ENCODE measurements around the gene MX1. TPM values are rescaled to one million over a fixed set of nuclear protein-coding genes. Genes with fewer than 3 reads are reported as not detected.

Gene MX1
- total RNA-seq, 2 experiments from 2014 or later, result 82.3 to 86.3 TPM

DNA sequence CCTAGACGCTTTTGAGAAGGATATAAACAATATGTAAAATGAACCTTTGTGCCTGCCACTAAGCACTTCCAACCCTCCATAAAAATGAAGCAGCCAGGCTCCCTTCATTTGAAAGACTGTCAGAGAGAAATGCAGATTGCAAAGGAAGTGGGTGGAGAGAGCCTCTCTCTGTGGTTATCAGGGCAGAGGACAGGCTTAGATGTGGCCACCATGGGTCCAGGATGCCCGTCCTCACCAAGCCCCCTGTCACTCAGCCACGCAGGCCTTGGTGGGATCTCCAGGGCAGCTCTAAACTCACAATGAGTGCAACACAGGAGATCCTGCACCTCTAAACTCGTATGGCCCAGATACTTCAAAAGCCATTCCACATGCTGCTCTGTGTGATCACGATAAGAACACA is 44.0 kb downstream of the MX1 start:
- no peaks in the 10 kb centered on the region for H3K36me3 ChIP-seq (ENCODE audit: insufficient read depth, low read length)
- no peaks in the 10 kb centered on the region for H3K36me3 Mint-ChIP-seq (ENCODE audit: low read depth)
- no peak overlapping the region for H3K27ac Mint-ChIP-seq
- H3K9me3 Mint-ChIP-seq, result no peaks in the 10 kb centered on the region
- ChIA-PET POLR2A (no interaction called here), CTCF (no interaction called here)
- H3K4me1 Mint-ChIP-seq (ENCODE audit: low read depth), result no peaks in the 10 kb centered on the region
- H3K27me3 ChIP-seq (ENCODE audit: control insufficient read depth in 1 of 2, insufficient read depth in 2 of 2, low read length in 2 of 2), result peaks cover 10 to 11% of the 10 kb centered on the region in 2 experiments
- DNase-seq (no peak), ATAC-seq (ENCODE audit: poor library complexity) (no peak)
- H3K4me3 ChIP-seq (ENCODE audit: low read length), result no peak overlapping the region
- intact Hi-C loops (cut with DNase I, micrococcal nuclease), result no loop called here
- no peaks in the 10 kb centered on the region for H3K9me3 ChIP-seq (ENCODE audit: control insufficient read depth in 1 of 2, insufficient read depth in 1 of 2, low read length in 2 of 2)
- no peak overlapping the region for H3K4me3 Mint-ChIP-seq
- H3K27me3 Mint-ChIP-seq, result peaks cover 36% of the 10 kb centered on the region
- peaks cover 2% of the 10 kb centered on the region for H3K4me1 ChIP-seq (ENCODE audit: insufficient read depth, low read length)
- TF ChIP-seq, protein P1, sequence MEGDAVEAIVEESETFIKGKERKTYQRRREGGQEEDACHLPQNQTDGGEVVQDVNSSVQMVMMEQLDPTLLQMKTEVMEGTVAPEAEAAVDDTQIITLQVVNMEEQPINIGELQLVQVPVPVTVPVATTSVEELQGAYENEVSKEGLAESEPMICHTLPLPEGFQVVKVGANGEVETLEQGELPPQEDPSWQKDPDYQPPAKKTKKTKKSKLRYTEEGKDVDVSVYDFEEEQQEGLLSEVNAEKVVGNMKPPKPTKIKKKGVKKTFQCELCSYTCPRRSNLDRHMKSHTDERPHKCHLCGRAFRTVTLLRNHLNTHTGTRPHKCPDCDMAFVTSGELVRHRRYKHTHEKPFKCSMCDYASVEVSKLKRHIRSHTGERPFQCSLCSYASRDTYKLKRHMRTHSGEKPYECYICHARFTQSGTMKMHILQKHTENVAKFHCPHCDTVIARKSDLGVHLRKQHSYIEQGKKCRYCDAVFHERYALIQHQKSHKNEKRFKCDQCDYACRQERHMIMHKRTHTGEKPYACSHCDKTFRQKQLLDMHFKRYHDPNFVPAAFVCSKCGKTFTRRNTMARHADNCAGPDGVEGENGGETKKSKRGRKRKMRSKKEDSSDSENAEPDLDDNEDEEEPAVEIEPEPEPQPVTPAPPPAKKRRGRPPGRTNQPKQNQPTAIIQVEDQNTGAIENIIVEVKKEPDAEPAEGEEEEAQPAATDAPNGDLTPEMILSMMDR (IDR thresholded peaks at IDR 0.05), result no peak
- H3K27ac ChIP-seq (ENCODE audit: low read depth in 1 of 2, low read length in 2 of 2), result no peak overlapping the region

DNA sequence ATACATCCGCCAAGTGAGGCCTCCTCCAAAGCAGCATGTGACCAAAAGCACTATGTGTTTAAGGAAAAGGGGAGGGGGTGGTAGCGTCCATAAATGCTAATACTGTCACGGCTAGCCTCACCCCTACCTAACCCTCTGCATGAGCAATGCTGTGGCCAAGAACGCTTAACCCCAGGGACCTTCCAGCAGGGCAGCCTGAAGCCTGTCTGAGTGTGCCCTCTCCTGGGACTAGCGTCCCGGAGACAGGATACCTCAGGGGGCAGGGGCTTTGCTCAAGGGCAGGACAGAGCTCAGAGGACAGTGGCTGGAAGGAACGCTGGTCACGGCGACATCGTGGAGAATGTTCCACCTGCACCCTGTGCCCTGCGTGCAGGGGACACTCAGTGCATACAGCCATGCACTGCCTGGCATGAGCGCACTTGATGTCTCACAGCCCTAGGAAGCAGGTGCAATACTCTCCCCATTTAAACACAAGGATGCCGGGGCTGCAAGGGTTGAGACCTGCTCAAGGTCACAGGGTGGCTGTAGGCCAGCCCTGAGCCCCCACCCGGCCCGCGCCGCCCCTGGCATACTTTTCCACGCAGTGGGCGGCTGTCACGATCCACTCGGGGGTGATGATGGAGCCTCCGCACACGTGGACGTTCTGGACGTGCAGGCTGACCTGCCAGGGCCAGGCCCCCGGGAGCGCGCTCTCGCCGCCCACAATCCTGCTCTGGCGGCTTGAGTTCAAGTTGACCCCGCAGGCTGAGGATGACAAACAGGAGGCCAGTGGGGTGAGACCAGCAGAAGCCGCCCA is 46.9 kb downstream of the MX1 start:
- no peak overlapping the region for H3K27ac ChIP-seq (ENCODE audit: low read depth in 1 of 2, low read length in 2 of 2)
- Mint-ChIP-seq H3K4me1 (ENCODE audit: low read depth) (peaks cover 7% of the 10 kb centered on the region), H3K9me3 (no peaks in the 10 kb centered on the region), H3K27ac (no peak overlapping the region), H3K27me3 (peaks cover 36% of the 10 kb centered on the region), H3K36me3 (ENCODE audit: low read depth) (no peaks in the 10 kb centered on the region), H3K4me3 (no peak overlapping the region)
- no peak for DNase-seq
- H3K9me3 ChIP-seq (ENCODE audit: control insufficient read depth in 1 of 2, insufficient read depth in 1 of 2, low read length in 2 of 2), result no peaks in the 10 kb centered on the region
- intact Hi-C loops (cut with DNase I, micrococcal nuclease), result no loop called here
- TF ChIP-seq, protein P1 (IDR thresholded peaks at IDR 0.05), result no peak
- peaks cover 7 to 10% of the 10 kb centered on the region in 2 experiments for H3K27me3 ChIP-seq (ENCODE audit: control insufficient read depth in 1 of 2, insufficient read depth in 2 of 2, low read length in 2 of 2)
- no peaks in the 10 kb centered on the region for H3K36me3 ChIP-seq (ENCODE audit: insufficient read depth, low read length)
- H3K4me1 ChIP-seq (ENCODE audit: insufficient read depth, low read length), result peaks cover 2% of the 10 kb centered on the region
- no peak for ATAC-seq (ENCODE audit: poor library complexity)
- ChIA-PET POLR2A (no interaction called here), CTCF (no interaction called here)
- no peak overlapping the region for H3K4me3 ChIP-seq (ENCODE audit: low read length)

DNA sequence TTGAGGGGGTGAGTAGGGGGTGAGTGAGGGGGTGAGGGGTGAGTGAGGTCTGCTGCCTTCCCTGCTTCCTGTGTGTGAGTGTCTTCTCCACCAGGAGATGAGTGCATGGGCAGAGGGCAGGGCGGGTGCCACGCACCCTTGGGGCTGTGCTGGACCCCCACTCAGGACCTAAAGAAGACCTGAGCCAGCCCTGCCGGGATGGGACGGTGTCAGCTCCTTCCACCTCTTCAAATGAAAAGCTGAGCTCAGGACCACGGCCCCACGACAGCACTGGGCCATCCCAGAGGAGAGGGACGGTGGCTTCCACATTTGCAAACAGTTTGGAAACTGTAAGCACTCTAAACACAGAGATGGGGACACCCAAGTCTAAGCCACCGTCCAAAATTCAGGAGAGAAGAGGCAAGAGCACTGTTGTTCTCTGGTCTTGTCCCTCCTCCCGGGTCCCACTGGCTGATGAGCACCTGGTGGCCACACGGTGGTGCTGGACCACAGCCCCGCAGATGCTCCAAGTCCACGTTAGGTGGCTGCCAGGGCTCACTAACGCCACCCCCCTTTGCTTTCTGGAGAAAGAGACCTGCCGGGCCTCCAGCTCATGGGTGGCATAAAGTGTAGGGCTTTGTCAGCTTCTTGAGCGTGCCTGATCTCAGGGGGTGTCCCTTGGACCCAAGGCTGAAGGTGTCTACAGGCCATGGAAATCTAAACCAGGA is 49.8 kb downstream of the MX1 start:
- Histone ChIP-seq H3K9me3 (ENCODE audit: control insufficient read depth in 1 of 2, insufficient read depth in 1 of 2, low read length in 2 of 2) (no peaks in the 10 kb centered on the region), H3K4me1 (ENCODE audit: insufficient read depth, low read length) (no peaks in the 10 kb centered on the region), H3K36me3 (ENCODE audit: insufficient read depth, low read length) (no peaks in the 10 kb centered on the region), H3K4me3 (ENCODE audit: low read length) (no peak overlapping the region), H3K27me3 (ENCODE audit: control insufficient read depth in 1 of 2, insufficient read depth in 2 of 2, low read length in 2 of 2) (no peaks in the 10 kb centered on the region), H3K27ac (ENCODE audit: low read depth in 1 of 2, low read length in 2 of 2) (no peak overlapping the region)
- intact Hi-C loops (cut with DNase I, micrococcal nuclease), result no loop called here
- peaks cover 7% of the 10 kb centered on the region for H3K4me1 Mint-ChIP-seq (ENCODE audit: low read depth)
- DNase-seq (no peak), ATAC-seq (ENCODE audit: poor library complexity) (no peak)
- TF ChIP-seq, protein P1 (IDR thresholded peaks at IDR 0.05), result no peak
- H3K9me3 Mint-ChIP-seq, result no peaks in the 10 kb centered on the region
- ChIA-PET POLR2A (no interaction called here), CTCF (no interaction called here)
- peaks cover 14% of the 10 kb centered on the region for H3K27me3 Mint-ChIP-seq
- H3K27ac Mint-ChIP-seq, result no peak overlapping the region
- no peaks in the 10 kb centered on the region for H3K36me3 Mint-ChIP-seq (ENCODE audit: low read depth)
- no peak overlapping the region for H3K4me3 Mint-ChIP-seq

All from CD4-positive, alpha-beta T cell (primary cell).